Gastroesophageal sphincter (tissue), 4 donors: ENCODE results near the gene AGTR1. TPM values are rescaled to one million over a fixed set of nuclear protein-coding genes. Genes with fewer than 3 reads are reported as not detected.
"Not testable (repeated sequence)": the region's sequence is repeated elsewhere in the genome, so short reads cannot be mapped to it uniquely, and the experiment has no call there.

Experiments used
- ATAC-seq: fragments of 150-250 bp; one replicate; pipeline ENCODE4 v1.9.1; 2016; ENCODE audit warnings: mild to moderate bottlenecking, moderate library complexity
- H3K27ac ChIP-seq, 4 donors: fragments of 200-600 bp; sonication (generic) in 3 of 4; 1 replicate in 3 of 4; 2 replicates in 1 of 4; pipeline ENCODE4 v1.5.1; 2016 to 2019
- H3K27me3 ChIP-seq: fragments of 200-600 bp; sonication (generic); one replicate; pipeline ENCODE4 v1.5.1; 2019
- H3K36me3 ChIP-seq, 2 donors: fragments of 200-600 bp; sonication (generic); one replicate each; pipeline ENCODE4 v1.5.1; 2019; ENCODE audit warnings: control low read depth in 1 of 2
- H3K4me1 ChIP-seq, 3 donors: fragments of 200-600 bp; sonication (generic); 1 replicate in 2 of 3; 2 replicates in 1 of 3; pipeline ENCODE4 v1.5.1; 2016 to 2019; ENCODE audit warnings: control low read depth in 2 of 3
- H3K4me3 ChIP-seq, 2 donors: fragments of 200-600 bp; sonication (generic); one replicate each; pipeline ENCODE4 v1.5.1; 2019; ENCODE audit warnings: mild to moderate bottlenecking in 1 of 2, moderate library complexity in 1 of 2
- H3K9me3 ChIP-seq, 3 donors: fragments of 200-600 bp; sonication (generic); one replicate each; pipeline ENCODE4 v1.5.1; 2017 to 2019; ENCODE audit warnings: control low read depth in 2 of 3
- EP300 ChIP-seq: sonication (generic); formaldehyde crosslinking; IDR thresholded peaks from one replicate; pipeline ENCODE4 v1.6.1; 2017; ENCODE audit warnings: antibody characterized with exemption, mild to moderate bottlenecking
- POLR2A ChIP-seq, 2 donors: fragments of 450-650 bp; IDR thresholded peaks; one replicate each; pipeline ENCODE4 v1.6.1; 2017; ENCODE audit warnings: antibody characterized with exemption in 2 of 2, mild to moderate bottlenecking in 2 of 2, moderate library complexity in 1 of 2
- POLR2AphosphoS5 ChIP-seq: sonication (generic); formaldehyde crosslinking; IDR thresholded peaks from one replicate; pipeline ENCODE4 v1.6.1; 2017; ENCODE audit warnings: antibody characterized with exemption
- WGBS, 2 donors: methylation state at CpG; one replicate each; pipeline ENCODE4 v1.1.5; 2018; ENCODE audit warnings: low coverage in 1 of 2; 5-methylcytosine and 5-hydroxymethylcytosine counted together
- total RNA-seq, 4 donors: library from RNA; depleted of rRNA; stranded (reverse); fragments of >200 nt; gene quantifications; one replicate each; pipeline ENCODE4 v1.1.0, GENCODE V29; 2016
- TF ChIP-seq, protein P1 (sequence below), 4 experiments: fragments of 200-600 bp in 2 of 4; fragments of 450-650 bp in 2 of 4; sonication (generic) in 1 of 4; IDR thresholded peaks; one replicate each; pipeline ENCODE4 v1.5.1; 2017 to 2019; ENCODE audit warnings: antibody characterized with exemption in 4 of 4, mild to moderate bottlenecking in 2 of 4, moderate library complexity in 2 of 4

AGTR1 gene
- total RNA-seq, 4 donors from 2014 or later: 13.4 to 32.4 (median 22.0) TPM

DNA sequence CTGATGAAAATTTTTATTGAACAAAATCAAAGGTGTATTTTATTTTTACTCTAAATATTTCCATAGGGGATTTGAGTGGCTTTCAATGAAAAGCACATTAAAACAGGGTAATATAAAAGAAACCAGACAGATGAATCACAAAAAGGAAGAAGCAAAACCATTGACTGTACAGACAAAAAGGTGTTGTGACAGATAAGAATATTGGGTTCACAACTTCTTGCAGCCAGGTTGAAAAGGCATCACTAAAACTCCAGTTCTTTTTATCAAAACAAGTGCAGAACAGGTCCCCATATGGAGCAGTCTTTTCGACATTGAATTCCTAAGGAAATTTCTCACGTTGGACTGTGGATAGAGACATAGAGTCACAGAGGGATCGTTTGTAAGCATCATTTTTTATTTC, 53.8 kb downstream of the AGTR1 start:
- Histone ChIP-seq H3K9me3 (no peaks in the 10 kb centered on the region), H3K4me1 (no peaks in the 10 kb centered on the region), H3K27me3 (no peaks in the 10 kb centered on the region), H3K36me3 (no peaks in the 10 kb centered on the region), H3K4me3 (no peak overlapping the region), H3K27ac (no peak overlapping the region)
- TF ChIP-seq POLR2AphosphoS5 (no peak), POLR2A (IDR thresholded peaks at IDR 0.05) (no peak), EP300 (no peak)
- TF ChIP-seq, protein P1, sequence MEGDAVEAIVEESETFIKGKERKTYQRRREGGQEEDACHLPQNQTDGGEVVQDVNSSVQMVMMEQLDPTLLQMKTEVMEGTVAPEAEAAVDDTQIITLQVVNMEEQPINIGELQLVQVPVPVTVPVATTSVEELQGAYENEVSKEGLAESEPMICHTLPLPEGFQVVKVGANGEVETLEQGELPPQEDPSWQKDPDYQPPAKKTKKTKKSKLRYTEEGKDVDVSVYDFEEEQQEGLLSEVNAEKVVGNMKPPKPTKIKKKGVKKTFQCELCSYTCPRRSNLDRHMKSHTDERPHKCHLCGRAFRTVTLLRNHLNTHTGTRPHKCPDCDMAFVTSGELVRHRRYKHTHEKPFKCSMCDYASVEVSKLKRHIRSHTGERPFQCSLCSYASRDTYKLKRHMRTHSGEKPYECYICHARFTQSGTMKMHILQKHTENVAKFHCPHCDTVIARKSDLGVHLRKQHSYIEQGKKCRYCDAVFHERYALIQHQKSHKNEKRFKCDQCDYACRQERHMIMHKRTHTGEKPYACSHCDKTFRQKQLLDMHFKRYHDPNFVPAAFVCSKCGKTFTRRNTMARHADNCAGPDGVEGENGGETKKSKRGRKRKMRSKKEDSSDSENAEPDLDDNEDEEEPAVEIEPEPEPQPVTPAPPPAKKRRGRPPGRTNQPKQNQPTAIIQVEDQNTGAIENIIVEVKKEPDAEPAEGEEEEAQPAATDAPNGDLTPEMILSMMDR (IDR thresholded peaks at IDR 0.05): no peak
- 92% methylated on average over 3 of the region's 3 CpGs for WGBS, 2 donors
- no peak for ATAC-seq

DNA sequence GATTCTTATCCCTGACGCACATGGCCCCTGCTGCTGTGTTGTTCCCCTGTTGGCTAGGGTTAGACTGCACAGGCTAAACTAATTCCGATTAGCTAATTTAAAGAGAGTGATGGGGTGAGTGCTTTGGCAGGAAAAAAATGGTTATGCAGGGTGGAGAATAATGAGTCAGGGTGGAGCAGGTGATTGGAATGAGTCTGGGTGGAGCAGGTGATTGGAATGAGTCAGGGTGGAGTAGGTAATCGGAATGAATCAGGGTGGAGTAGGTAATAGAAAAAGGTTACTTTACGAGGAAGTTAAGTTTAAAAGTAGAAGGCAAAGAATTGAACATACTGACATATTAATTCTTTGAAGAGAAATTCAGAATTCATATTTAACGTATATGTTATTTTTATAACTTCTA, 55.7 kb downstream of the AGTR1 start:
- H3K36me3 ChIP-seq, ATAC-seq, H3K27ac ChIP-seq, H3K27me3 ChIP-seq, H3K9me3 ChIP-seq, H3K4me3 ChIP-seq, H3K4me1 ChIP-seq: not testable (repeated sequence)
- WGBS, 2 donors: 86 to 88% methylated on average over 5 of the region's 5 CpGs

DNA sequence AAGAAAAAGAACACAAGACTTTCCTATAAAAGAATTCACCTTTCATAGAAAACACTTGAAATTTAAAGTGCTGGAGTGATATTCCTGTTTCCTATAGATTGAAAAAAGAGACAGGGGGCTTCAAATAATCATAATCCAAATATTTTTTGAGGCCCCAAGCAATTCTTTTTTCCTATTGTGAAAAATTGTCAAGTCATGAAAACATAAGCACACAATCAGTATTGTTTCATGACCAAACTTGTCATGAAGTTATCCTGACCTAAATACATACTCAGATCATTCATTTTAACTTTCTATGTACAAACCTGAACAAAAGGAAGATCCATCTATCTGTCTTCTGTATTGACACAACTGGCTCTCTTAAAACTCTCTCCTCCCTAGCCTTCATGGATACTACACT, 57.9 kb downstream of the AGTR1 start:
- no peaks in the 10 kb centered on the region for H3K4me1 ChIP-seq
- no peaks in the 10 kb centered on the region for H3K9me3 ChIP-seq
- no peaks in the 10 kb centered on the region for H3K27me3 ChIP-seq
- no peak overlapping the region for H3K27ac ChIP-seq
- ATAC-seq: no peak
- H3K36me3 ChIP-seq: no peaks in the 10 kb centered on the region
- TF ChIP-seq POLR2A (IDR thresholded peaks at IDR 0.05) (no peak), EP300 (no peak)
- H3K4me3 ChIP-seq: no peak overlapping the region

DNA sequence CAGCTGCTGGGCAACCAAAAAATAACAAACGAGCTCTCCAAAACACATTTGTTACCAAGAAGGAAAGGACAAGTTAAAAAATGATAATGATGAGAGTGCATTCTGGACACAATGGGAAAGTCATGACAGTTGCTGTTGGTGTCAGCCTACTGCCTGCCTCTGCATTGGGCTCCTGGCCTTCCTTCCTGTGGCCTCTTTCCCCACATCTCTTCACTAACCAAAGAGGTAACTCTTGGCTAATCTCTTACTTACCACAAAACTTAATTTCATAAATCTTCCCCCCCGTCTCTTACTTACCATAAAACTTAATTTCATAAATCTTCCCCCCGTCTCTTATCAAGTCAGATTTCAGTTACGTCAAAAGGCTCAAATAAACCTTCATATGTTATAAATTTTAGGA, 58.6 kb downstream of the AGTR1 start:
- no peak for ATAC-seq
- 79 to 89% methylated on average over 3 to 4 of the region's 4 CpGs for WGBS, 2 donors

DNA sequence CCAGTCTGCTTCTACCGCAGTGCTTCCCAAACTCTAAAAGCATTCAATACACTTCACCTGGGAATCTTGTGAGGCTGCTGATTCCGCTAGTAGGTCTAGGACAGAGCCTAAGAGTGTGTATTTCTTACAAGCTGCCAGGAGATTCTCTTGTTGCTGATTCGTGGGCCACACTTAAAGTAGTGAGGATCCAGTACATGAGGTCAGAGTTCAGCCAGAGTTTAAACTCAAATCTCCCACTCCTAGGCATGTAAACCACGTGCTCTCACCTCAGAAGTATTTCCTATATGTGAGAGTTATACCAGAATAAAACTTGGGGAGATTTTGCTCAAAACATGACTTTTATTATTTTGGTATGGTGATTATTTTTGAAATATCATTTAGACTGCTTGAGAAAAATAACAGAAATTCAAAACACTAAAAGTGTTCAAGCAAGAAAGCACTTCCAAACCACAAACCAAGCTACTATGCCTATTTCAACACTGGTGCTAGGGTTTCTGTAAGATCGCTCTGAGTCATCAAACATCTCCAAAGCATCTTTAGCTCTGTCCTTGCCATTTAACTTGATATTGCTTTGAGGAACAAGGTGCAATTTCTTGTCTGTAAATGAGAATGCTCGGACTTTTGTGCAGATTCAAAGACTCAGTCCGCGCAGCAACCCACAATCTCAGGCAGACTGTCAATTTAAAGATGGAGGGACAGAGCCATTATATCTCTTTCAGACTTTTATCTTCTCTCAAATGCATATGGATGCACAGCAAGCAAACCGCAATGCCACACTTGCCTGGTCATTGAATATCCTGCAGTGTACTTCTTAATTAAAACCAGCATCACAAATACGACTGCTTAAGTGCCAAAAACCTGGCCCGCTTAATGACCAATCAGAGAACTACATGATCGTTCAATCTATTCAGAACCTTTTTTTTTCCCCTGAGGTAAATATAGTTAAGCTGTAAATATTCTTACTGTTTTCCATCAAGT, 59.8 kb downstream of the AGTR1 start:
- Histone ChIP-seq H3K9me3 (no peaks in the 10 kb centered on the region), H3K27me3 (no peaks in the 10 kb centered on the region), H3K36me3 (no peaks in the 10 kb centered on the region), H3K4me1 (no peaks in the 10 kb centered on the region), H3K27ac (no peak overlapping the region), H3K4me3 (no peak overlapping the region)
- no peak for TF ChIP-seq EP300
- no peak for TF ChIP-seq POLR2AphosphoS5
- TF ChIP-seq POLR2A (IDR thresholded peaks at IDR 0.05): no peak
- WGBS, 2 donors: 75 to 83% methylated on average over 6 to 12 of the region's 12 CpGs
- no peak for ATAC-seq

More for the DNA sequence above, 58.6 kb downstream of the AGTR1 start:
- TF ChIP-seq POLR2A (IDR thresholded peaks at IDR 0.05) (no peak), EP300 (no peak), POLR2AphosphoS5 (no peak)
- TF ChIP-seq, protein P1 (IDR thresholded peaks at IDR 0.05): no peak
- H3K9me3 ChIP-seq: no peaks in the 10 kb centered on the region
- no peaks in the 10 kb centered on the region for H3K36me3 ChIP-seq
- H3K27me3 ChIP-seq: no peaks in the 10 kb centered on the region
- H3K4me1 ChIP-seq: no peaks in the 10 kb centered on the region
- no peak overlapping the region for H3K4me3 ChIP-seq
- no peak overlapping the region for H3K27ac ChIP-seq

DNA sequence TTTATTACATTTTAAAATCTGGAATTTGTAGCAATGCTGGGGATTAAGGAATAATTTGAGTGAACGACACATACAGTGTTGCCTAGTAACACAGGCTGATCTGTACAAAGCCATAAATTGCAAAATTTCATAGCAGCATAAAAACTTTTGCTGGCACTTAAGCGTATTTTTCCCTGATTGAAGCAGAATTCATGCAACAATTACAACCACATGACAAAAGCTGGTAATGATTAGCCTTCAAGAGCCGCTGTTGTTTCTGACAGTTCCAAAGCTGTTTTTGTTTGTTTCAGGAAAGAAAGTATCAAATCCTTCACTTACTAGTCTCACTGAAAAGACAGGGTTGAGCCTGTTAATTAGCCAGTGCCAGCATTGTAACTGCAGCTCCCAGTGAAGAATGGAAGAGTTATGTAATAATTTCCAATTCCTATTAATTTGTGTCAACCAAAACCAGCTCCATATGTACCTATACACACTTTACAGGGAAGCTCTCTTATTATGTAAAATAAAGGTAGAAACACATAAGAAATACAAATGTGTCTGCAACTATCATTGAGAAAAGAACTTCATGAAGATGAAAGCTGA, 60.7 kb downstream of the AGTR1 start:
- H3K36me3 ChIP-seq: no peaks in the 10 kb centered on the region
- WGBS, 2 donors: 51 to 65% methylated on average over 3 of the region's 3 CpGs
- no peak for ATAC-seq
- no peak overlapping the region for H3K4me3 ChIP-seq
- no peak overlapping the region for H3K27ac ChIP-seq
- no peak for TF ChIP-seq POLR2A (IDR thresholded peaks at IDR 0.05)
- TF ChIP-seq, protein P1 (IDR thresholded peaks at IDR 0.05): no peak
- H3K27me3 ChIP-seq: no peaks in the 10 kb centered on the region
- H3K9me3 ChIP-seq: no peaks in the 10 kb centered on the region
- no peaks in the 10 kb centered on the region for H3K4me1 ChIP-seq
